ENCODE data around the gene CCND2.

- TF ChIP-seq CTCF (IDR thresholded peaks at IDR 0.05) (no peak), POLR2A (IDR thresholded peaks at IDR 0.05) (no peak), EP300 (IDR thresholded peaks at IDR 0.05) (no peak)
Measured at GRCh38 chr12:4286771-4287317, 13.3 kb downstream of the CCND2 start.
